GM23338 (cell line): ENCODE measurements around the gene CLCN6. TPM values are rescaled to one million over a fixed set of nuclear protein-coding genes. Genes with fewer than 3 reads are reported as not detected.

Experiments
- CREB1 ChIP-seq: fragments of 250-450 bp; sonication (Bioruptor Pico); IDR thresholded peaks from 2 replicates; pipeline ENCODE4 v1.5.0; 2020; ENCODE audit warnings: low read depth, mild to moderate bottlenecking, moderate library complexity
- EZH2 ChIP-seq: fragments of 200-600 bp; sonication (generic); IDR thresholded peaks from one replicate; pipeline ENCODE4 v1.8.0; 2017; ENCODE audit warnings: antibody characterized with exemption, mild to moderate bottlenecking, low read depth; ENCODE audit not compliant: unreplicated experiment
- NANOG ChIP-seq: IDR thresholded peaks from 2 replicates; pipeline ENCODE4 v1.6.1; 2016; ENCODE audit warnings: antibody characterized with exemption, borderline replicate concordance
- POLR2AphosphoS5 ChIP-seq: IDR thresholded peaks from 2 replicates; pipeline ENCODE4 v1.6.1; 2016; ENCODE audit warnings: antibody characterized with exemption, low read depth
- STAT1 ChIP-seq: IDR thresholded peaks from one replicate; pipeline ENCODE4 v1.6.1; 2016; ENCODE audit warnings: antibody characterized with exemption; ENCODE audit not compliant: unreplicated experiment
- polyA plus RNA-seq: library from polyadenylated mRNA; unstranded; fragments of >200 nt; fragmentation: Nextera tagmentation; extraction: Ambion mirVana; gene quantifications from 2 replicates; pipeline ENCODE4 v1.2.1, GENCODE V29; 2016
- total RNA-seq: library from RNA; depleted of rRNA; stranded (reverse); fragments of >200 nt; shearing (Covaris generic); gene quantifications from 2 replicates; pipeline ENCODE4 v1.2.3, GENCODE V29; 2014
- TF ChIP-seq, protein P1 (sequence below): fragments of 250-450 bp; sonication (Bioruptor Pico); IDR thresholded peaks from 2 replicates; pipeline ENCODE4 v1.5.0; 2020; ENCODE audit warnings: mild to moderate bottlenecking, moderate library complexity
- TF ChIP-seq, protein P2 (sequence below): IDR thresholded peaks from one replicate; pipeline ENCODE4 v1.6.1; 2018; ENCODE audit warnings: antibody characterized with exemption; ENCODE audit not compliant: unreplicated experiment

CLCN6 gene
- total and polyA plus RNA-seq, 2 experiments from 2014 or later = 16.0 to 22.6 TPM

DNA sequence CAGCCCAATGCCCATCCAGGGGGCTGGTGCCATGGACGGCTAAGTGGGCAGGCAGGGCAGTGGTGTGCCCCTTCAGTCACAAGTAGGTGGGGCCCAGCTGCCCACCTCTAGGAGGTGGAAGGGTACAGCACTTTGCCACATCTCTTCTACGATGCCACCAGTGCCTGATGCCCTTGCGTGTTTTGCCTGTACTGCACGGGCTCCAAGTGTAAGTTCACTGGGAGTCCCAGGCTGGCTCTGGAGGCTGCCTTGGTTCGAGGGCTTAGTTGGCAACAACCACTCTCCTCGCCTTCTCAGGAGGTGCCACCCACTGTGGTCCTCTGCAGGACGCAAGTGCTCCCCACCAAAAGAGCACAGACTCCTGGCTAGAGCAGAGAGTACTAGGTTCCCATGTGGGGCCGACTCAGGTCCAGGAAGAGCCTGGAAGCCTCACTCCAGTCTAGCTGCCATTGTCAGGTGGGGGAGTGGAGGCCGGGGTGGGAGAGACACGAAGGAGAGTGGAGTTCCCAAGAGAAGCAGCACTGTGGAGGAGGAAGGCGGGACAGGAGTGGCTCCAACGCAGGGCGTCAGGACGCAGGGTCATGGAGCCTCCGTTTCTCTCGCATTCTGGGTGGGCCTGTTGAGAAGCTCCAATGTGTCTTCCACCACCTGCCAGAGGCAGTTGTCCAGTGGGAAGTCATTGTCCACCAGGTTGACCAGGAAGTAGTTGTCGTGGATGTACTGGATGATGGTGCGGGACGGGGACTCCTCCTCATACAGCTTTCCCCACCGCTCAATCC is 15.7 kb upstream of the CLCN6 start (continued):
- TF ChIP-seq, protein P1, sequence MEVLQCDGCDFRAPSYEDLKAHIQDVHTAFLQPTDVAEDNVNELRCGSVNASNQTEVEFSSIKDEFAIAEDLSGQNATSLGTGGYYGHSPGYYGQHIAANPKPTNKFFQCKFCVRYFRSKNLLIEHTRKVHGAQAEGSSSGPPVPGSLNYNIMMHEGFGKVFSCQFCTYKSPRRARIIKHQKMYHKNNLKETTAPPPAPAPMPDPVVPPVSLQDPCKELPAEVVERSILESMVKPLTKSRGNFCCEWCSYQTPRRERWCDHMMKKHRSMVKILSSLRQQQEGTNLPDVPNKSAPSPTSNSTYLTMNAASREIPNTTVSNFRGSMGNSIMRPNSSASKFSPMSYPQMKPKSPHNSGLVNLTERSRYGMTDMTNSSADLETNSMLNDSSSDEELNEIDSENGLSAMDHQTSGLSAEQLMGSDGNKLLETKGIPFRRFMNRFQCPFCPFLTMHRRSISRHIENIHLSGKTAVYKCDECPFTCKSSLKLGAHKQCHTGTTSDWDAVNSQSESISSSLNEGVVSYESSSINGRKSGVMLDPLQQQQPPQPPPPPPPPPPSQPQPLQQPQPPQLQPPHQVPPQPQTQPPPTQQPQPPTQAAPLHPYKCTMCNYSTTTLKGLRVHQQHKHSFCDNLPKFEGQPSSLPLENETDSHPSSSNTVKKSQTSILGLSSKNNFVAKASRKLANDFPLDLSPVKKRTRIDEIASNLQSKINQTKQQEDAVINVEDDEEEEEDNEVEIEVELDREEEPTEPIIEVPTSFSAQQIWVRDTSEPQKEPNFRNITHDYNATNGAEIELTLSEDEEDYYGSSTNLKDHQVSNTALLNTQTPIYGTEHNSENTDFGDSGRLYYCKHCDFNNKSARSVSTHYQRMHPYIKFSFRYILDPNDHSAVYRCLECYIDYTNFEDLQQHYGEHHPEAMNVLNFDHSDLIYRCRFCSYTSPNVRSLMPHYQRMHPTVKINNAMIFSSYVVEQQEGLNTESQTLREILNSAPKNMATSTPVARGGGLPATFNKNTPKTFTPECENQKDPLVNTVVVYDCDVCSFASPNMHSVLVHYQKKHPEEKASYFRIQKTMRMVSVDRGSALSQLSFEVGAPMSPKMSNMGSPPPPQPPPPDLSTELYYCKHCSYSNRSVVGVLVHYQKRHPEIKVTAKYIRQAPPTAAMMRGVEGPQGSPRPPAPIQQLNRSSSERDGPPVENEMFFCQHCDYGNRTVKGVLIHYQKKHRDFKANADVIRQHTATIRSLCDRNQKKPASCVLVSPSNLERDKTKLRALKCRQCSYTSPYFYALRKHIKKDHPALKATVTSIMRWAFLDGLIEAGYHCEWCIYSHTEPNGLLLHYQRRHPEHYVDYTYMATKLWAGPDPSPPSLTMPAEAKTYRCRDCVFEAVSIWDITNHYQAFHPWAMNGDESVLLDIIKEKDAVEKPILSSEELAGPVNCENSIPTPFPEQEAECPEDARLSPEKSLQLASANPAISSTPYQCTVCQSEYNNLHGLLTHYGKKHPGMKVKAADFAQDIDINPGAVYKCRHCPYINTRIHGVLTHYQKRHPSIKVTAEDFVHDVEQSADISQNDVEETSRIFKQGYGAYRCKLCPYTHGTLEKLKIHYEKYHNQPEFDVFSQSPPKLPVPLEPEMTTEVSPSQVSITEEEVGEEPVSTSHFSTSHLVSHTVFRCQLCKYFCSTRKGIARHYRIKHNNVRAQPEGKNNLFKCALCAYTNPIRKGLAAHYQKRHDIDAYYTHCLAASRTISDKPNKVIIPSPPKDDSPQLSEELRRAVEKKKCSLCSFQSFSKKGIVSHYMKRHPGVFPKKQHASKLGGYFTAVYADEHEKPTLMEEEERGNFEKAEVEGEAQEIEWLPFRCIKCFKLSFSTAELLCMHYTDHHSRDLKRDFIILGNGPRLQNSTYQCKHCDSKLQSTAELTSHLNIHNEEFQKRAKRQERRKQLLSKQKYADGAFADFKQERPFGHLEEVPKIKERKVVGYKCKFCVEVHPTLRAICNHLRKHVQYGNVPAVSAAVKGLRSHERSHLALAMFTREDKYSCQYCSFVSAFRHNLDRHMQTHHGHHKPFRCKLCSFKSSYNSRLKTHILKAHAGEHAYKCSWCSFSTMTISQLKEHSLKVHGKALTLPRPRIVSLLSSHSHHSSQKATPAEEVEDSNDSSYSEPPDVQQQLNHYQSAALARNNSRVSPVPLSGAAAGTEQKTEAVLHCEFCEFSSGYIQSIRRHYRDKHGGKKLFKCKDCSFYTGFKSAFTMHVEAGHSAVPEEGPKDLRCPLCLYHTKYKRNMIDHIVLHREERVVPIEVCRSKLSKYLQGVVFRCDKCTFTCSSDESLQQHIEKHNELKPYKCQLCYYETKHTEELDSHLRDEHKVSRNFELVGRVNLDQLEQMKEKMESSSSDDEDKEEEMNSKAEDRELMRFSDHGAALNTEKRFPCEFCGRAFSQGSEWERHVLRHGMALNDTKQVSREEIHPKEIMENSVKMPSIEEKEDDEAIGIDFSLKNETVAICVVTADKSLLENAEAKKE (CRISPR knock-in tag) = no peak
- TF ChIP-seq EZH2 = no peak
- TF ChIP-seq, protein P2, sequence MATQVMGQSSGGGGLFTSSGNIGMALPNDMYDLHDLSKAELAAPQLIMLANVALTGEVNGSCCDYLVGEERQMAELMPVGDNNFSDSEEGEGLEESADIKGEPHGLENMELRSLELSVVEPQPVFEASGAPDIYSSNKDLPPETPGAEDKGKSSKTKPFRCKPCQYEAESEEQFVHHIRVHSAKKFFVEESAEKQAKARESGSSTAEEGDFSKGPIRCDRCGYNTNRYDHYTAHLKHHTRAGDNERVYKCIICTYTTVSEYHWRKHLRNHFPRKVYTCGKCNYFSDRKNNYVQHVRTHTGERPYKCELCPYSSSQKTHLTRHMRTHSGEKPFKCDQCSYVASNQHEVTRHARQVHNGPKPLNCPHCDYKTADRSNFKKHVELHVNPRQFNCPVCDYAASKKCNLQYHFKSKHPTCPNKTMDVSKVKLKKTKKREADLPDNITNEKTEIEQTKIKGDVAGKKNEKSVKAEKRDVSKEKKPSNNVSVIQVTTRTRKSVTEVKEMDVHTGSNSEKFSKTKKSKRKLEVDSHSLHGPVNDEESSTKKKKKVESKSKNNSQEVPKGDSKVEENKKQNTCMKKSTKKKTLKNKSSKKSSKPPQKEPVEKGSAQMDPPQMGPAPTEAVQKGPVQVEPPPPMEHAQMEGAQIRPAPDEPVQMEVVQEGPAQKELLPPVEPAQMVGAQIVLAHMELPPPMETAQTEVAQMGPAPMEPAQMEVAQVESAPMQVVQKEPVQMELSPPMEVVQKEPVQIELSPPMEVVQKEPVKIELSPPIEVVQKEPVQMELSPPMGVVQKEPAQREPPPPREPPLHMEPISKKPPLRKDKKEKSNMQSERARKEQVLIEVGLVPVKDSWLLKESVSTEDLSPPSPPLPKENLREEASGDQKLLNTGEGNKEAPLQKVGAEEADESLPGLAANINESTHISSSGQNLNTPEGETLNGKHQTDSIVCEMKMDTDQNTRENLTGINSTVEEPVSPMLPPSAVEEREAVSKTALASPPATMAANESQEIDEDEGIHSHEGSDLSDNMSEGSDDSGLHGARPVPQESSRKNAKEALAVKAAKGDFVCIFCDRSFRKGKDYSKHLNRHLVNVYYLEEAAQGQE = no peak
- no peak for TF ChIP-seq CREB1
- TF ChIP-seq POLR2AphosphoS5 = no peak
- TF ChIP-seq NANOG = no peak
- no peak for TF ChIP-seq STAT1
